GM10847 (cell line): Measurements from ENCODE around the gene FIP1L1.

Experiments used
- POLR2A ChIP-seq: IDR thresholded peaks from 2 replicates; pipeline ENCODE4 v1.6.1; 2011; ENCODE audit not compliant: insufficient read length; ENCODE audit errors: extremely low read depth

The FIP1L1 gene

GRCh38 chr4:53377319-53378170 is at the start of gene FIP1L1:
FIP1L1 (plus strand) TSS chr4:53377641; CDS start chr4:53377839, 198 bp downstream.
- TF ChIP-seq POLR2A: peak; percentile 85

- TF ChIP-seq POLR2A: no peak
Measured at GRCh38 chr4:53346920-53347852, 30.3 kb upstream of the FIP1L1 start.

- TF ChIP-seq POLR2A: no peak
Measured at GRCh38 chr4:53348046-53348445, 29.4 kb upstream of the FIP1L1 start.

- TF ChIP-seq POLR2A: no peak
Measured at GRCh38 chr4:53349091-53349491, 28.4 kb upstream of the FIP1L1 start.

- no peak for TF ChIP-seq POLR2A
Measured at GRCh38 chr4:53354012-53354722, 23.3 kb upstream of the FIP1L1 start.

- TF ChIP-seq POLR2A: no peak
Measured at GRCh38 chr4:53355930-53356521, 21.4 kb upstream of the FIP1L1 start.

- TF ChIP-seq POLR2A: no peak
Measured at GRCh38 chr4:53361451-53361850, 16.0 kb upstream of the FIP1L1 start.

- no peak for TF ChIP-seq POLR2A
Measured at GRCh38 chr4:53362093-53362492, 15.3 kb upstream of the FIP1L1 start.

GRCh38 chr4:53364624-53365023 is 12.8 kb upstream of the FIP1L1 start:
- no peak for TF ChIP-seq POLR2A

- no peak for TF ChIP-seq POLR2A
Measured at GRCh38 chr4:53365121-53365485, 12.3 kb upstream of the FIP1L1 start.

GRCh38 chr4:53365486-53366300 is 11.7 kb upstream of the FIP1L1 start, which contains the start of gene SCFD2:
SCFD2 (minus strand) TSS chr4:53366061.
- TF ChIP-seq POLR2A: peak; percentile 42

GRCh38 chr4:53366301-53366716 is 11.1 kb upstream of the FIP1L1 start:
- no peak for TF ChIP-seq POLR2A

- no peak for TF ChIP-seq POLR2A
Measured at GRCh38 chr4:53367721-53368120, 9.7 kb upstream of the FIP1L1 start.

- no peak for TF ChIP-seq POLR2A
Measured at GRCh38 chr4:53371049-53371448, 6.4 kb upstream of the FIP1L1 start.
